Mucosa of rectum (tissue), 2 donors: ENCODE data around the gene C6orf62.
"Not testable (repeated sequence)": the region's sequence is repeated elsewhere in the genome, so short reads cannot be mapped to it uniquely, and the experiment has no call there.

Source experiments
- H3K27ac ChIP-seq, 2 donors: one replicate each; pipeline ENCODE4 v1.7.0; 2013; ENCODE audit warnings: inconsistent platforms in 2 of 2, low read depth in 2 of 2, low read length in 2 of 2
- H3K27me3 ChIP-seq, 2 donors: one replicate each; pipeline ENCODE4 v1.7.0; 2013; ENCODE audit warnings: low read length in 2 of 2; ENCODE audit not compliant: control insufficient read depth in 2 of 2, insufficient read depth in 2 of 2
- H3K36me3 ChIP-seq, 2 donors: one replicate each; pipeline ENCODE4 v1.7.0; 2013; ENCODE audit warnings: low read length in 2 of 2; ENCODE audit not compliant: control insufficient read depth in 2 of 2, insufficient read depth in 2 of 2
- H3K4me1 ChIP-seq, 2 donors: one replicate each; pipeline ENCODE4 v1.7.0; 2013; ENCODE audit warnings: low read length in 2 of 2, mild to moderate bottlenecking in 1 of 2; ENCODE audit not compliant: control insufficient read depth in 2 of 2, insufficient read depth in 2 of 2
- H3K4me3 ChIP-seq, 2 donors: one replicate each; pipeline ENCODE4 v1.7.0; 2013; ENCODE audit warnings: low read length in 2 of 2
- H3K9ac ChIP-seq, 2 donors: one replicate each; pipeline ENCODE4 v1.7.0; 2013; ENCODE audit warnings: low read length in 2 of 2, low read depth in 1 of 2, mild to moderate bottlenecking in 1 of 2
- H3K9me3 ChIP-seq, 2 donors: one replicate each; pipeline ENCODE4 v1.7.0; 2013; ENCODE audit warnings: low read length in 2 of 2; ENCODE audit not compliant: control insufficient read depth in 2 of 2
- donor health status: healthy.
- donor health status: Normal muscosa, but diverticular disease.

The C6orf62 gene

GRCh38 chr6:24720604-24721460 lies 1.9 kb upstream of the C6orf62 start:
- H3K9ac ChIP-seq: peak overlapping the region; percentile 98 to 100
- H3K27me3 ChIP-seq: no peaks in the 10 kb centered on the region
- H3K4me3 ChIP-seq: peak overlapping the region; percentile 93 to 98
- H3K9me3 ChIP-seq: no peaks in the 10 kb centered on the region
- peaks cover 21 to 26% of the 10 kb centered on the region in 2 donors for H3K4me1 ChIP-seq
- H3K27ac ChIP-seq: peak overlapping the region; percentile 100
- H3K36me3 ChIP-seq: peaks cover 6% of the 10 kb centered on the region in 2 donors

GRCh38 chr6:24720131-24720603 lies 1.2 kb upstream of the C6orf62 start:
- Histone ChIP-seq H3K27me3 (no peaks in the 10 kb centered on the region), H3K9me3 (no peaks in the 10 kb centered on the region), H3K4me1 (peaks cover 26% of the 10 kb centered on the region in 2 donors), H3K27ac (peak overlapping the region; percentile 100), H3K4me3 (peak overlapping the region; percentile 93 to 98), H3K36me3 (peaks cover 9 to 11% of the 10 kb centered on the region in 2 donors), H3K9ac (peak overlapping the region; percentile 98 to 100)

- Histone ChIP-seq H3K36me3 (peaks cover 18 to 23% of the 10 kb centered on the region in 2 donors), H3K4me1 (peaks cover 30 to 31% of the 10 kb centered on the region in 2 donors), H3K27ac (peak overlapping the region in 1 of 2 donors; percentile 100), H3K9ac (peak overlapping the region; percentile 98 to 100), H3K4me3 (peak overlapping the region; percentile 93 to 98), H3K27me3 (no peaks in the 10 kb centered on the region), H3K9me3 (no peaks in the 10 kb centered on the region)
Measured at GRCh38 chr6:24718449-24719124, 367 bp downstream of the C6orf62 start.

- peak overlapping the region; percentile 33 to 98 for H3K4me3 ChIP-seq
- peaks cover 26 to 29% of the 10 kb centered on the region in 2 donors for H3K4me1 ChIP-seq
- not testable (repeated sequence) for H3K9me3 ChIP-seq, H3K27ac ChIP-seq, H3K27me3 ChIP-seq, H3K9ac ChIP-seq
- H3K36me3 ChIP-seq: peaks cover 37 to 40% of the 10 kb centered on the region in 2 donors
Measured at GRCh38 chr6:24716602-24717148, 2.3 kb downstream of the C6orf62 start.

- Histone ChIP-seq H3K4me1 (peaks cover 5 to 12% of the 10 kb centered on the region in 2 donors), H3K27me3 (no peaks in the 10 kb centered on the region), H3K36me3 (peaks cover 85 to 90% of the 10 kb centered on the region in 2 donors), H3K27ac (no peak overlapping the region), H3K9me3 (no peaks in the 10 kb centered on the region), H3K4me3 (no peak overlapping the region), H3K9ac (no peak overlapping the region)
Measured at GRCh38 chr6:24710519-24711303, 8.2 kb downstream of the C6orf62 start.

- Histone ChIP-seq H3K27ac (no peak overlapping the region), H3K27me3 (no peaks in the 10 kb centered on the region), H3K9ac (no peak overlapping the region), H3K9me3 (no peaks in the 10 kb centered on the region), H3K4me3 (no peak overlapping the region), H3K36me3 (peaks cover 92 to 95% of the 10 kb centered on the region in 2 donors), H3K4me1 (peaks cover under 1 to 4% of the 10 kb centered on the region in 2 donors)
Measured at GRCh38 chr6:24709014-24709711, 9.8 kb downstream of the C6orf62 start.

GRCh38 chr6:24708612-24709011 lies 10.3 kb downstream of the C6orf62 start:
- Histone ChIP-seq H3K27ac (no peak overlapping the region), H3K36me3 (peaks cover 91 to 95% of the 10 kb centered on the region in 2 donors), H3K4me1 (peaks cover 0 to 4% of the 10 kb centered on the region in 2 donors), H3K9me3 (no peaks in the 10 kb centered on the region), H3K27me3 (no peaks in the 10 kb centered on the region), H3K4me3 (no peak overlapping the region), H3K9ac (no peak overlapping the region)

GRCh38 chr6:24704468-24704867 lies 14.5 kb downstream of the C6orf62 start:
- Histone ChIP-seq H3K27ac (no peak overlapping the region), H3K4me1 (no peaks in the 10 kb centered on the region), H3K9me3 (no peaks in the 10 kb centered on the region), H3K4me3 (no peak overlapping the region), H3K27me3 (no peaks in the 10 kb centered on the region), H3K36me3 (peaks cover 67 to 72% of the 10 kb centered on the region in 2 donors), H3K9ac (no peak overlapping the region)

GRCh38 chr6:24702720-24703282 lies 16.2 kb downstream of the C6orf62 start:
- H3K27ac ChIP-seq: no peak overlapping the region
- no peak overlapping the region for H3K4me3 ChIP-seq
- H3K4me1 ChIP-seq: no peaks in the 10 kb centered on the region
- no peaks in the 10 kb centered on the region for H3K27me3 ChIP-seq
- peaks cover 52 to 56% of the 10 kb centered on the region in 2 donors for H3K36me3 ChIP-seq
- H3K9me3 ChIP-seq: no peaks in the 10 kb centered on the region
- H3K9ac ChIP-seq: no peak overlapping the region
